ENCODE results near the gene SNX10.

DNA sequence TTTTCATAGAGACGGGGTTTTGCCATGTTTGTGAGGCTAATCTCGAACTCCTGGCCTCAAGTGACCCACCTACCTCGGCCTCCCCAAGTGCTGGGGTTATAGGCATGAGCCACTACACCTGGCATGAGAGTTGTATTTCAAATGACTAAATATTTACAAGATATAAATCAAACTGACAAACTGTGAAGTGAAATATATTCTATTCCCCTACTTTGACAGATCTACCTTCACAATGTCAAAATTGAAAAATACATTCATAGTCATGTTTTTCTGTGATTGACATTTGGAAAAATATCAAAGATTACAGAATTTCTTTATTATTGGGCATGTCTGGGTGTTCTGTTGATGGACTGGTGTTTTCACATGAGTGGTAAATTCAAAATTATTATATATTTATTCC is 16.4 kb upstream of the SNX10 start:
- TF ChIP-seq, protein P1, sequence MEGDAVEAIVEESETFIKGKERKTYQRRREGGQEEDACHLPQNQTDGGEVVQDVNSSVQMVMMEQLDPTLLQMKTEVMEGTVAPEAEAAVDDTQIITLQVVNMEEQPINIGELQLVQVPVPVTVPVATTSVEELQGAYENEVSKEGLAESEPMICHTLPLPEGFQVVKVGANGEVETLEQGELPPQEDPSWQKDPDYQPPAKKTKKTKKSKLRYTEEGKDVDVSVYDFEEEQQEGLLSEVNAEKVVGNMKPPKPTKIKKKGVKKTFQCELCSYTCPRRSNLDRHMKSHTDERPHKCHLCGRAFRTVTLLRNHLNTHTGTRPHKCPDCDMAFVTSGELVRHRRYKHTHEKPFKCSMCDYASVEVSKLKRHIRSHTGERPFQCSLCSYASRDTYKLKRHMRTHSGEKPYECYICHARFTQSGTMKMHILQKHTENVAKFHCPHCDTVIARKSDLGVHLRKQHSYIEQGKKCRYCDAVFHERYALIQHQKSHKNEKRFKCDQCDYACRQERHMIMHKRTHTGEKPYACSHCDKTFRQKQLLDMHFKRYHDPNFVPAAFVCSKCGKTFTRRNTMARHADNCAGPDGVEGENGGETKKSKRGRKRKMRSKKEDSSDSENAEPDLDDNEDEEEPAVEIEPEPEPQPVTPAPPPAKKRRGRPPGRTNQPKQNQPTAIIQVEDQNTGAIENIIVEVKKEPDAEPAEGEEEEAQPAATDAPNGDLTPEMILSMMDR (IDR thresholded peaks at IDR 0.05): no peak
- TF ChIP-seq POLR2A (IDR thresholded peaks at IDR 0.05) (no peak), POLR2AphosphoS5 (IDR thresholded peaks at IDR 0.05) (no peak), EP300 (IDR thresholded peaks at IDR 0.05; ENCODE audit: low read depth) (no peak)
